22Rv1 (cell line): ENCODE measurements around the gene PAFAH1B1.

Source experiments
- H3K27ac ChIP-seq: fragments of 450-650 bp; 2 replicates; pipeline ENCODE4 v1.5.1; 2017
- CTCF ChIP-seq: fragments of 450-650 bp; IDR thresholded peaks from 2 replicates; pipeline ENCODE4 v1.5.1; 2017; ENCODE audit warnings: mild to moderate bottlenecking
- ZFX ChIP-seq: fragments of 450-650 bp; IDR thresholded peaks from 2 replicates; pipeline ENCODE4 v1.6.1; 2017; ENCODE audit warnings: antibody characterized with exemption, borderline replicate concordance

The PAFAH1B1 gene

GRCh38 chr17:2700030-2700490 is 106.6 kb downstream of the PAFAH1B1 start:
- H3K27ac ChIP-seq, result no peak overlapping the region
- TF ChIP-seq ZFX, result no peak
- TF ChIP-seq CTCF, result no peak

GRCh38 chr17:2700491-2701141 is 107.2 kb downstream of the PAFAH1B1 start:
- TF ChIP-seq ZFX, result no peak
- no peak for TF ChIP-seq CTCF
- H3K27ac ChIP-seq, result no peak overlapping the region

GRCh38 chr17:2701161-2701995 is 107.9 kb downstream of the PAFAH1B1 start:
- H3K27ac ChIP-seq, result no peak overlapping the region
- TF ChIP-seq CTCF, result no peak
- no peak for TF ChIP-seq ZFX

- H3K27ac ChIP-seq, result no peak overlapping the region
- TF ChIP-seq CTCF (no peak), ZFX (no peak)
Observed at GRCh38 chr17:2701996-2702741, 108.7 kb downstream of the PAFAH1B1 start.

- H3K27ac ChIP-seq, result no peak overlapping the region
- TF ChIP-seq ZFX, result no peak
- no peak for TF ChIP-seq CTCF
Observed at GRCh38 chr17:2703181-2703580, 109.7 kb downstream of the PAFAH1B1 start.

GRCh38 chr17:2703606-2704005 is 110.2 kb downstream of the PAFAH1B1 start:
- H3K27ac ChIP-seq, result no peak overlapping the region
- TF ChIP-seq CTCF (no peak), ZFX (no peak)
